ENCODE results near the gene TCEA2. TPM values are rescaled to one million over a fixed set of nuclear protein-coding genes. Genes with fewer than 3 reads are reported as not detected.

The TCEA2 gene
- total and polyA plus RNA-seq, 2 of the 13 experiments (the other 11 are each of a cell fraction or from before 2014, with no cell fraction given) = 28.1 to 33.7 TPM

DNA sequence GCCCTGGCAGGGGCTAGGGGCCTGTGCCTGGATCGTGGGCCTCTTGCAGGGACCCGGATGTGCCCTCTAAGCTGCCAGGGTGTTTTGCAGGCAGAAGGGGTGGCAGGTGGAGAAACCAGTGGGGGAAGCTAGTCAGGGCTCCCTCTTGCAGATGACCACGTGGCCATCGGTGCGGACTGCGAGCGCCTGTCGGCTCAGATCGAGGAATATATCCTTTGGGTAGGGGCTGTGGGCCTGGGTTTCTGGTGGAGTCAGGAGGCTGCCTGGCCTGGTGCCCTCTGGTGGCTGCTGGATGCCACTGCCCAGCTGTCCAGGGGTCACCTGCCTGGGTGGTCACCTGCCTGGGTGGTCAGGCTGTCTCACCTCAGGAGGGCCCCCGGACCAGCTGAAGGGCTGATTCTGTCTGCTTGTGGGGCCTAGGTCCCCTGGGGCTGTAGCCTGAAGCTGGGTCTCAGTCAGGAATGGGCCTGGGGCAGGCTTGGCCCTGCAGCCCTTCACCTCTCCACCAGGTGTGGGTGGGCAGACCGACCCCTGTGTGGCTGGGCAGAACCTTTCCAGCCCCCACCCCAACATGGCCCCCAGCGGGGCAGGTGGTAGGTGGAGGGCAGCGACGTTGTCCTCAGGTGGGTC, 6.7 kb downstream of the TCEA2 start (continued):
- TF ChIP-seq, protein P1, sequence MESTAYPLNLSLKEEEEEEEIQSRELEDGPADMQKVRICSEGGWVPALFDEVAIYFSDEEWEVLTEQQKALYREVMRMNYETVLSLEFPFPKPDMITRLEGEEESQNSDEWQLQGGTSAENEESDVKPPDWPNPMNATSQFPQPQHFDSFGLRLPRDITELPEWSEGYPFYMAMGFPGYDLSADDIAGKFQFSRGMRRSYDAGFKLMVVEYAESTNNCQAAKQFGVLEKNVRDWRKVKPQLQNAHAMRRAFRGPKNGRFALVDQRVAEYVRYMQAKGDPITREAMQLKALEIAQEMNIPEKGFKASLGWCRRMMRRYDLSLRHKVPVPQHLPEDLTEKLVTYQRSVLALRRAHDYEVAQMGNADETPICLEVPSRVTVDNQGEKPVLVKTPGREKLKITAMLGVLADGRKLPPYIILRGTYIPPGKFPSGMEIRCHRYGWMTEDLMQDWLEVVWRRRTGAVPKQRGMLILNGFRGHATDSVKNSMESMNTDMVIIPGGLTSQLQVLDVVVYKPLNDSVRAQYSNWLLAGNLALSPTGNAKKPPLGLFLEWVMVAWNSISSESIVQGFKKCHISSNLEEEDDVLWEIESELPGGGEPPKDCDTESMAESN (CRISPR knock-in tag; conservative IDR thresholded peaks at IDR 0.05) = no peak
- TF ChIP-seq IKZF1 (IDR thresholded peaks at IDR 0.05) (no peak), ZNF549 (CRISPR knock-in tag; IDR thresholded peaks at IDR 0.05) (no peak), FOXM1 (CRISPR knock-in tag; IDR thresholded peaks at IDR 0.05) (no peak), KDM5B (CRISPR knock-in tag; IDR thresholded peaks at IDR 0.05; ENCODE audit: borderline replicate concordance) (peak; percentile 40), EEA1 (CRISPR knock-in tag; IDR thresholded peaks at IDR 0.05; ENCODE audit: borderline replicate concordance) (no peak), REL (CRISPR knock-in tag; conservative IDR thresholded peaks at IDR 0.05) (no peak), ZNF773 (CRISPR knock-in tag; IDR thresholded peaks at IDR 0.05; ENCODE audit: borderline replicate concordance) (no peak), ZNF605 (CRISPR knock-in tag; IDR thresholded peaks at IDR 0.05) (peak; percentile 32; the same call in 1 of the 2 replicates)
- TF ChIP-seq, protein P2, sequence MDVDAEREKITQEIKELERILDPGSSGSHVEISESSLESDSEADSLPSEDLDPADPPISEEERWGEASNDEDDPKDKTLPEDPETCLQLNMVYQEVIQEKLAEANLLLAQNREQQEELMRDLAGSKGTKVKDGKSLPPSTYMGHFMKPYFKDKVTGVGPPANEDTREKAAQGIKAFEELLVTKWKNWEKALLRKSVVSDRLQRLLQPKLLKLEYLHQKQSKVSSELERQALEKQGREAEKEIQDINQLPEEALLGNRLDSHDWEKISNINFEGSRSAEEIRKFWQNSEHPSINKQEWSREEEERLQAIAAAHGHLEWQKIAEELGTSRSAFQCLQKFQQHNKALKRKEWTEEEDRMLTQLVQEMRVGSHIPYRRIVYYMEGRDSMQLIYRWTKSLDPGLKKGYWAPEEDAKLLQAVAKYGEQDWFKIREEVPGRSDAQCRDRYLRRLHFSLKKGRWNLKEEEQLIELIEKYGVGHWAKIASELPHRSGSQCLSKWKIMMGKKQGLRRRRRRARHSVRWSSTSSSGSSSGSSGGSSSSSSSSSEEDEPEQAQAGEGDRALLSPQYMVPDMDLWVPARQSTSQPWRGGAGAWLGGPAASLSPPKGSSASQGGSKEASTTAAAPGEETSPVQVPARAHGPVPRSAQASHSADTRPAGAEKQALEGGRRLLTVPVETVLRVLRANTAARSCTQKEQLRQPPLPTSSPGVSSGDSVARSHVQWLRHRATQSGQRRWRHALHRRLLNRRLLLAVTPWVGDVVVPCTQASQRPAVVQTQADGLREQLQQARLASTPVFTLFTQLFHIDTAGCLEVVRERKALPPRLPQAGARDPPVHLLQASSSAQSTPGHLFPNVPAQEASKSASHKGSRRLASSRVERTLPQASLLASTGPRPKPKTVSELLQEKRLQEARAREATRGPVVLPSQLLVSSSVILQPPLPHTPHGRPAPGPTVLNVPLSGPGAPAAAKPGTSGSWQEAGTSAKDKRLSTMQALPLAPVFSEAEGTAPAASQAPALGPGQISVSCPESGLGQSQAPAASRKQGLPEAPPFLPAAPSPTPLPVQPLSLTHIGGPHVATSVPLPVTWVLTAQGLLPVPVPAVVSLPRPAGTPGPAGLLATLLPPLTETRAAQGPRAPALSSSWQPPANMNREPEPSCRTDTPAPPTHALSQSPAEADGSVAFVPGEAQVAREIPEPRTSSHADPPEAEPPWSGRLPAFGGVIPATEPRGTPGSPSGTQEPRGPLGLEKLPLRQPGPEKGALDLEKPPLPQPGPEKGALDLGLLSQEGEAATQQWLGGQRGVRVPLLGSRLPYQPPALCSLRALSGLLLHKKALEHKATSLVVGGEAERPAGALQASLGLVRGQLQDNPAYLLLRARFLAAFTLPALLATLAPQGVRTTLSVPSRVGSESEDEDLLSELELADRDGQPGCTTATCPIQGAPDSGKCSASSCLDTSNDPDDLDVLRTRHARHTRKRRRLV (CRISPR knock-in tag; IDR thresholded peaks at IDR 0.05) = no peak
- TF ChIP-seq, protein P3, sequence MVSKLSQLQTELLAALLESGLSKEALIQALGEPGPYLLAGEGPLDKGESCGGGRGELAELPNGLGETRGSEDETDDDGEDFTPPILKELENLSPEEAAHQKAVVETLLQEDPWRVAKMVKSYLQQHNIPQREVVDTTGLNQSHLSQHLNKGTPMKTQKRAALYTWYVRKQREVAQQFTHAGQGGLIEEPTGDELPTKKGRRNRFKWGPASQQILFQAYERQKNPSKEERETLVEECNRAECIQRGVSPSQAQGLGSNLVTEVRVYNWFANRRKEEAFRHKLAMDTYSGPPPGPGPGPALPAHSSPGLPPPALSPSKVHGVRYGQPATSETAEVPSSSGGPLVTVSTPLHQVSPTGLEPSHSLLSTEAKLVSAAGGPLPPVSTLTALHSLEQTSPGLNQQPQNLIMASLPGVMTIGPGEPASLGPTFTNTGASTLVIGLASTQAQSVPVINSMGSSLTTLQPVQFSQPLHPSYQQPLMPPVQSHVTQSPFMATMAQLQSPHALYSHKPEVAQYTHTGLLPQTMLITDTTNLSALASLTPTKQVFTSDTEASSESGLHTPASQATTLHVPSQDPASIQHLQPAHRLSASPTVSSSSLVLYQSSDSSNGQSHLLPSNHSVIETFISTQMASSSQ (IDR thresholded peaks at IDR 0.05; ENCODE audit: low read depth) = no peak
- TF ChIP-seq, protein P3 (CRISPR knock-in tag; IDR thresholded peaks at IDR 0.05; ENCODE audit: borderline replicate concordance) = peak; percentile 55; the same call in 1 of the 2 replicates
- TF ChIP-seq, protein P4, sequence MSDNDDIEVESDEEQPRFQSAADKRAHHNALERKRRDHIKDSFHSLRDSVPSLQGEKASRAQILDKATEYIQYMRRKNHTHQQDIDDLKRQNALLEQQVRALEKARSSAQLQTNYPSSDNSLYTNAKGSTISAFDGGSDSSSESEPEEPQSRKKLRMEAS (IDR thresholded peaks at IDR 0.05) = peak; percentile 74
- TF ChIP-seq, protein P5, sequence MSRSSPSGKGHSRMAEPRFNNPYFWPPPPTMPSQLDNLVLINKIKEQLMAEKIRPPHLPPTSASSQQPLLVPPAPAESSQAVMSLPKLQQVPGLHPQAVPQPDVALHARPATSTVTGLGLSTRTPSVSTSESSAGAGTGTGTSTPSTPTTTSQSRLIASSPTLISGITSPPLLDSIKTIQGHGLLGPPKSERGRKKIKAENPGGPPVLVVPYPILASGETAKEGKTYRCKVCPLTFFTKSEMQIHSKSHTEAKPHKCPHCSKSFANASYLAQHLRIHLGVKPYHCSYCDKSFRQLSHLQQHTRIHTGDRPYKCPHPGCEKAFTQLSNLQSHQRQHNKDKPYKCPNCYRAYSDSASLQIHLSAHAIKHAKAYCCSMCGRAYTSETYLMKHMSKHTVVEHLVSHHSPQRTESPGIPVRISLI (CRISPR knock-in tag; IDR thresholded peaks at IDR 0.05; ENCODE audit: borderline replicate concordance) = no peak
